ENCODE results near the gene AFF3.

The AFF3 gene

GRCh38 chr2:99827296-99827999, 314.9 kb downstream of the AFF3 start:
- TF ChIP-seq CTCF (IDR thresholded peaks at IDR 0.05): no peak

- no peak for TF ChIP-seq CTCF (IDR thresholded peaks at IDR 0.05)
Measured at GRCh38 chr2:99825630-99826029, 316.8 kb downstream of the AFF3 start.

GRCh38 chr2:99824758-99825157, 317.6 kb downstream of the AFF3 start:
- no peak for TF ChIP-seq CTCF (IDR thresholded peaks at IDR 0.05)

- TF ChIP-seq CTCF (IDR thresholded peaks at IDR 0.05): no peak
Measured at GRCh38 chr2:99822474-99823207, 319.7 kb downstream of the AFF3 start.

GRCh38 chr2:99821984-99822383, 320.4 kb downstream of the AFF3 start:
- TF ChIP-seq CTCF (IDR thresholded peaks at IDR 0.05): no peak

GRCh38 chr2:99821572-99821971, 320.8 kb downstream of the AFF3 start:
- no peak for TF ChIP-seq CTCF (IDR thresholded peaks at IDR 0.05)

DNA sequence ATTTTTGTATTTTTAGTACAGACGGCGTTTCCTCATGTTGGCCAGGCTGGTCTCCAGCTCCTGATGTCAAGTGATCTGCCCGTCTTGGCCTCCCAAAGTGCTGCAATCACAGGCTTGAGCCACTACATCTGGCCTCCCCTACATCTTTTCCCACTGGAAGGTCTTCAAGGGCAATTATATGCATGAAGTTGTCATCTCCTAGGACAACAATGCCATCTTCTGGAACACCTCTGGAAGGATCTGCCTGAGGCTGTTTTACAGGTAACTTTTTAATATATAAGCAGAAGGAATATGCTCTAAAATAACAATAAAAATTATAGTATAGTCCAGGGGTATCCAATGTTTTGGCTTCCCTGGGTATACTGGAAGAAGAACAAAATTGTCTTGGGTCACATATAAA, 321.4 kb downstream of the AFF3 start:
- TF ChIP-seq CTCF (IDR thresholded peaks at IDR 0.05): no peak; the same call in 1 of the 2 replicates

Measured in LNCAP (cell line).